ENCODE measurements around the gene IRF4.

Gene IRF4

GRCh38 chr6:437037-437392 is 45.5 kb downstream of the IRF4 start:
- TF ChIP-seq, protein P1, sequence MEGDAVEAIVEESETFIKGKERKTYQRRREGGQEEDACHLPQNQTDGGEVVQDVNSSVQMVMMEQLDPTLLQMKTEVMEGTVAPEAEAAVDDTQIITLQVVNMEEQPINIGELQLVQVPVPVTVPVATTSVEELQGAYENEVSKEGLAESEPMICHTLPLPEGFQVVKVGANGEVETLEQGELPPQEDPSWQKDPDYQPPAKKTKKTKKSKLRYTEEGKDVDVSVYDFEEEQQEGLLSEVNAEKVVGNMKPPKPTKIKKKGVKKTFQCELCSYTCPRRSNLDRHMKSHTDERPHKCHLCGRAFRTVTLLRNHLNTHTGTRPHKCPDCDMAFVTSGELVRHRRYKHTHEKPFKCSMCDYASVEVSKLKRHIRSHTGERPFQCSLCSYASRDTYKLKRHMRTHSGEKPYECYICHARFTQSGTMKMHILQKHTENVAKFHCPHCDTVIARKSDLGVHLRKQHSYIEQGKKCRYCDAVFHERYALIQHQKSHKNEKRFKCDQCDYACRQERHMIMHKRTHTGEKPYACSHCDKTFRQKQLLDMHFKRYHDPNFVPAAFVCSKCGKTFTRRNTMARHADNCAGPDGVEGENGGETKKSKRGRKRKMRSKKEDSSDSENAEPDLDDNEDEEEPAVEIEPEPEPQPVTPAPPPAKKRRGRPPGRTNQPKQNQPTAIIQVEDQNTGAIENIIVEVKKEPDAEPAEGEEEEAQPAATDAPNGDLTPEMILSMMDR (IDR thresholded peaks at IDR 0.05; ENCODE audit: low read depth, low read length), result no peak
- H3K4me3 ChIP-seq (ENCODE audit: low read depth, low read length), result no peak overlapping the region

GRCh38 chr6:438634-439170 is 47.1 kb downstream of the IRF4 start:
- TF ChIP-seq, protein P1 (IDR thresholded peaks at IDR 0.05; ENCODE audit: low read depth, low read length), result no peak
- no peak overlapping the region for H3K4me3 ChIP-seq (ENCODE audit: low read depth, low read length)

DNA sequence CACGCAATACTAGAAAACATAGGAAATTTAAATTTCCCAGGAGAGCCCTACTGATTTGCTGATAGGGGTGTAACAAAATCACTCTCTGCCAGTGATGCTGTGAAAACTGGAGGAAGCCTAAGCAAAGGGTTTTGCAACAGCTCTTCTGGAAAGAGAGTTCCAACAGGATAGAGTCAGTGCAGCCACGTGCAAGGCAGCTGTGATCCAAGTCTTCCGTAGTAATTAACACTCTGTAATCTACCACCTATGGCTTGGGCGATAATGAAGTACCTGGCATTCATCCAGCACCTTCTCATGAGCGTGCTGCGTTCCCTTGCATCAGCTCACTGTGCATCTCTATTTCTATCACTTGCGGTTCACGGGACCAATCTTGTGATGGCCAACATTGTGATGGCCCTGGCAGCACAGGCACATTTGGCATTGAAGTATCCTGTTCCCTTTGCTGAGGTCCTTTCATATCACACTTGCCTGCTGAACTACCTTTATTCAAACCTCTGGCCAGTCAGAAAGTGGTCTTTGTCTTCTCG is 48.2 kb downstream of the IRF4 start:
- H3K4me3 ChIP-seq (ENCODE audit: low read depth, low read length), result no peak overlapping the region
- TF ChIP-seq, protein P1 (IDR thresholded peaks at IDR 0.05; ENCODE audit: low read depth, low read length), result no peak

DNA sequence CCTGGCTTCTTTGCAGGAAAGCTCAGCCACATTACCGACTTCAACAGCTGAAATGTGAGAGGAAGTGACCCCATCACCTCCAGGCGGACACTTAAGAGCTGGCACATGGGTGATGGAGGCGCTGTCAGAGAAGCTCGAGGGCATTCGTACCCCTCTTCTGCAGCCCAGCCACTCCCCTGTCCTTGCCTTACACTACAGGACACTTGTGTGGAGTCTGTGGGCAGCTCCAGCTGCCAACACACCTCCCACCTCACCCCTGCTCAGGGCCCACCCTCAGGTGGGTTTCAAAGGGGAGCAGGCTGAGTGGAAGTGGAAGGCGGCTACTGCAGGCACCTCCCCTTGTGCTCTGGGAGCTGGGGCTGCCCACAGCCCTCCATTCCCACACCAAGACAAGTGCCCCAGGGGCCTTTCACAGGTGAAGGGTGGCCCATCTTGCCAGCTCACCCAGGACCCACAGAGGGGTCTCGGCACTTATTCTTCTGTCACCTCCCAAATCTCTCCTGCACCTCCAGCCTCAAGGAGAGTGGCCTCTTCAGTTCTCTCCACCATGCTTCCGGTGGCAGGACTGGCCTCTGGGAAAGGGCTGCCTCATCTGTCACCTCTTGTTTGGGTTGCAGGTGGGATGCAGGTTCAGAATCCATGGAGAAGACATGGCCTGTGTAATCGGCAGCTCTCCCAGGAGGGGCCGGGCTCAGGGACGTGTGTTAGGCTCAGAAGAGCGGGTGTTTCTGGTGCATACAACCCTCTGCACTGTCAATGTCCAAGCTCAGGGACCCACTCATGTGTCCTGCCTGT is 49.8 kb downstream of the IRF4 start:
- H3K4me3 ChIP-seq (ENCODE audit: low read depth, low read length), result no peak overlapping the region

GRCh38 chr6:443621-444159 is 52.1 kb downstream of the IRF4 start:
- H3K4me3 ChIP-seq (ENCODE audit: low read depth, low read length), result no peak overlapping the region
- TF ChIP-seq, protein P1 (IDR thresholded peaks at IDR 0.05; ENCODE audit: low read depth, low read length), result no peak

More for the DNA sequence above, 49.8 kb downstream of the IRF4 start:
- TF ChIP-seq, protein P1 (IDR thresholded peaks at IDR 0.05; ENCODE audit: low read depth, low read length), result no peak

DNA sequence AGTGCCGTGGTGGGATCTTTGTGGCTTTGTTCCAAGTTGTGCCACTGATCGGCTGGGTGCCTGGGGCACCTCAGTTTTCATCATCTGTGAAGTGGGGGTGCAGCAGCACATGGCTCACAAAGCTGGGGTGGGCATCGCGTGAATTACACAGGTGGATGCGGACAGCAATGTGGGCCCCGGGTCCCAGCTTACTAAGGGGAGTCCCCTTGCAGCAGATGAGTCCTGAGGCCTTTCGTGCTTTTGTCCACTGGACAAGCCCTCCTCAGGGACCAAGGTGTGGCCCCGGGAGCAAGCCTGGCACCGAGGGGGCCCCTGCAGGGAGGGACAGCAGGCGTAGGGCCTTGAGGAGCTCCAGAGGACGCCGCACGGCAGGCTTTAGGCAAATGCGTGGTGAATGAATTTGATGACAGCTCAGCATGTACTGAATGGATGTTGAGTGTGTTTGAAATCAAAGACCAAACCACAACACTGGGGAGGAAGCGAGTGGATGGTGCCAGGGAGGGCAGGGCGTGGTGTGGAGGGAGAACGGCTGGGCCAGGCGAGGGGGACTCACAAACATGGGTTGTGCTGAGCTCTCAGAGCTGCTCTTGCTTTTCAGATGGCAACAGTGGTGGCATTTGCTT is 53.2 kb downstream of the IRF4 start:
- no peak overlapping the region for H3K4me3 ChIP-seq (ENCODE audit: low read depth, low read length)
- TF ChIP-seq, protein P1 (IDR thresholded peaks at IDR 0.05; ENCODE audit: low read depth, low read length), result no peak
